BJ (cell line): ENCODE data around the gene SPOCD1. TPM values are rescaled to one million over a fixed set of nuclear protein-coding genes. Genes with fewer than 3 reads are reported as not detected.

Experiments
- CTCF ChIA-PET: fragments of 350-600 bp; formaldehyde crosslinking; extraction: SDS; loops from one replicate; lab custom pipeline; 2021; ENCODE audit warnings: antibody characterized with exemption, inconsistent platforms; lab: Yijun Ruan, JAX
- POLR2A ChIA-PET: fragments of 300-600 bp; sonication (Branson Sonifier 250); formaldehyde crosslinking; extraction: SDS; loops from one replicate; lab custom pipeline; 2021; ENCODE audit warnings: antibody characterized with exemption; lab: Charles Lee
- DNase-seq: peaks from one replicate; pipeline ENCODE4 v3.0.0-alpha.2; 2011; ENCODE audit warnings: low read depth
- H3K27me3 ChIP-seq: 2 replicates; pipeline ENCODE4 v1.6.0; 2011; ENCODE audit warnings: low read length; ENCODE audit not compliant: control insufficient read depth, insufficient read depth
- H3K36me3 ChIP-seq: 2 replicates; pipeline ENCODE4 v1.5.1; 2011; ENCODE audit warnings: low read length; ENCODE audit not compliant: control insufficient read depth, insufficient read depth
- H3K4me3 ChIP-seq: 2 replicates; pipeline ENCODE4 v1.5.1; 2011; ENCODE audit warnings: low read depth, mild to moderate bottlenecking, control low read depth, low read length
- CTCF ChIP-seq: IDR thresholded peaks from 2 replicates; pipeline ENCODE4 v1.5.1; 2011; ENCODE audit warnings: low read depth, mild to moderate bottlenecking, control low read depth, inconsistent platforms, low read length, moderate library complexity; ENCODE audit not compliant: insufficient read depth
- polyA plus RNA-seq: library from polyadenylated mRNA; depleted of rRNA; stranded (reverse); fragments of >200 nt; gene quantifications from 2 replicates; pipeline ENCODE4 v1.2.3, GENCODE V29; 2011

The SPOCD1 gene
- polyA plus RNA-seq, 1 experiment, result 169 TPM

- DNase-seq, result no peak
- no peak overlapping the region for H3K4me3 ChIP-seq
- POLR2A ChIA-PET, result no interaction called here
- CTCF ChIA-PET, result interaction anchor here (1.8 kb wide), 1 partner anchor 170 kb away, joined by 9 read pairs; no protein-coding TSS in a partner anchor
- TF ChIP-seq CTCF, result no peak
- H3K36me3 ChIP-seq, result peaks cover 11% of the 10 kb centered on the region
- no peaks in the 10 kb centered on the region for H3K27me3 ChIP-seq
Measured at GRCh38 chr1:31793586-31794285, 22.1 kb downstream of the SPOCD1 start.

GRCh38 chr1:31793086-31793485 lies 22.7 kb downstream of the SPOCD1 start:
- ChIA-PET CTCF (no interaction called here), POLR2A (no interaction called here)
- no peak for DNase-seq
- no peak overlapping the region for H3K4me3 ChIP-seq
- no peaks in the 10 kb centered on the region for H3K27me3 ChIP-seq
- TF ChIP-seq CTCF, result no peak
- peaks cover 11% of the 10 kb centered on the region for H3K36me3 ChIP-seq

GRCh38 chr1:31792541-31792940 lies 23.3 kb downstream of the SPOCD1 start:
- no peaks in the 10 kb centered on the region for H3K27me3 ChIP-seq
- DNase-seq, result no peak
- POLR2A ChIA-PET, result interaction anchor here (0.6 kb wide), 1 partner anchor 126 kb away, joined by 4 read pairs; no protein-coding TSS in a partner anchor
- CTCF ChIA-PET, result no interaction called here
- no peak for TF ChIP-seq CTCF
- H3K36me3 ChIP-seq, result peaks cover 11% of the 10 kb centered on the region
- H3K4me3 ChIP-seq, result no peak overlapping the region

GRCh38 chr1:31792116-31792515 lies 23.7 kb downstream of the SPOCD1 start:
- H3K4me3 ChIP-seq, result no peak overlapping the region
- DNase-seq, result no peak
- H3K27me3 ChIP-seq, result no peaks in the 10 kb centered on the region
- POLR2A ChIA-PET, result interaction anchor here (0.6 kb wide), 1 partner anchor 126 kb away, joined by 4 read pairs; no protein-coding TSS in a partner anchor
- H3K36me3 ChIP-seq, result peaks cover 11% of the 10 kb centered on the region
- CTCF ChIA-PET, result no interaction called here
- no peak for TF ChIP-seq CTCF

- no peaks in the 10 kb centered on the region for H3K27me3 ChIP-seq
- peaks cover 11% of the 10 kb centered on the region for H3K36me3 ChIP-seq
- ChIA-PET POLR2A (no interaction called here), CTCF (interaction anchor here (1.0 to 4.6 kb wide), 7 partner anchors 31 to 171 kb away, joined by 3 to 53 read pairs (median 4); no protein-coding TSS in a partner anchor)
- no peak overlapping the region for H3K4me3 ChIP-seq
- no peak for TF ChIP-seq CTCF
- DNase-seq, result no peak
Measured at GRCh38 chr1:31791131-31791858, 24.5 kb downstream of the SPOCD1 start.
